ENCODE data around the gene SETBP1.

SETBP1 gene

DNA sequence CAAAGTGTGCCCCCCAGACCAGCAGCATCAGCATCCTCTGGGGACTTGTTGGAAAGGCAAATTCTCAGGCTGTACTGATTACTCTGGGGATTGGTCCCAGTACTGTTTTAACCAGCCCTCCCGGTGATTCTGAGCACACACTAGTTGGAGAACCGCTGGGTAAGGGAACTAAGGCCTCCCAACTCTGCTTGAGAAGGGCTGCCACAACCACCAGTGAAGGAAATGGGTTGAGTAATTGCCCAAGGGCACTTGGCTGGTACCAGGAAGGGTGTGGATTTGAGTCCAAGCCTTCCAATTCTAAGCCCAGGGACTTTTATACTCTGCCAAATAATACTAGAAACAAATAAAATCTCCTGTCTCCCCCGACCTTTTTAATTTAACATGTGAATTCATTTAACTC is 219.9 kb downstream of the SETBP1 start:
- no peaks in the 10 kb centered on the region for H3K79me1 ChIP-seq (ENCODE audit: low read length)

DNA sequence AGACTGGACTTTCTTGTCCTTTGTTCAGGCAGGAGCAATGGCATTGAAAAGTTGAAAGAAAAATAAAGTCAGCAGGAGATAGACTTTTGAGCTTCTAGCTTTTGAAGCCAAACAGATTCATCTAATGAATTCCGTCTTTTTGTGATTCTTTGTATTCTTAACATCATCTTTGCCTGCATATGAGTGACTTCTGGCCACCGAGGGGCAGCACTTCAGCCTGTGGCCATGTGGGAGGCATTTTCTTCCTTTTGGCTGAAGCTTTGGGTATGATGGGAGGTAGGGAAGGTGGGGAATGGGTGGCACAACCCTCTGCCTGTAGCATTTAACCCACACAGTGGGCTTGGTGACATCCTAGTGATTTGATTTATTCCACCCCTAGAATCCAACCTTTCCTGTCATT is 220.6 kb downstream of the SETBP1 start:
- H3K79me2 ChIP-seq (ENCODE audit: control insufficient read depth, insufficient read depth, low read length, poor library complexity) = no peaks in the 10 kb centered on the region
- no peak overlapping the region for H3K4ac ChIP-seq (ENCODE audit: low read depth, low read length)
- DNase-seq = no peak
- H3K4me2 ChIP-seq (ENCODE audit: low read length) = no peak overlapping the region
- H4K91ac ChIP-seq (ENCODE audit: low read depth, low read length) = no peak overlapping the region
- H3K18ac ChIP-seq (ENCODE audit: low read length) = no peak overlapping the region
- no peak overlapping the region for H3K14ac ChIP-seq (ENCODE audit: low read length)
- H2BK5ac ChIP-seq (ENCODE audit: low read depth, low read length, poor library complexity) = no peak overlapping the region
- no peak overlapping the region for H3K9ac ChIP-seq (ENCODE audit: low read length)
- peaks cover 0 to 5% of the 10 kb centered on the region in 2 experiments for H3K4me1 ChIP-seq (ENCODE audit: control insufficient read depth in 1 of 2, insufficient read depth in 2 of 2, low read length in 2 of 2)
- H3K27ac ChIP-seq (ENCODE audit: low read depth, low read length) = no peak overlapping the region
- no peaks in the 10 kb centered on the region for H3K79me1 ChIP-seq (ENCODE audit: low read length)
- WGBS (ENCODE audit: extremely low coverage, insufficient coverage, insufficient read length) = no CpG with 5 or more reads among the region's 2 CpGs
- no peak overlapping the region for H3K23ac ChIP-seq (ENCODE audit: low read length)
- H3K9me3 ChIP-seq (ENCODE audit: insufficient read depth, low read depth, low read length) = no peaks in the 10 kb centered on the region
- no peak overlapping the region for H3K4me3 ChIP-seq (ENCODE audit: low read depth, low read length)
- H3K36me3 ChIP-seq (ENCODE audit: control insufficient read depth in 1 of 2, insufficient read depth in 2 of 2, low read length in 2 of 2) = no peaks in the 10 kb centered on the region
- H4K8ac ChIP-seq (ENCODE audit: low read depth, low read length) = no peak overlapping the region
- no peaks in the 10 kb centered on the region for H3K27me3 ChIP-seq (ENCODE audit: insufficient read depth, low read length)
- H4K12ac ChIP-seq (ENCODE audit: low read depth, low read length) = no peak overlapping the region
- H2BK12ac ChIP-seq (ENCODE audit: low read length) = no peak overlapping the region
- H2AK5ac ChIP-seq (ENCODE audit: low read length) = no peak overlapping the region
- no peak overlapping the region for H2BK120ac ChIP-seq (ENCODE audit: insufficient read depth, low read length, poor library complexity)
- H2AFZ ChIP-seq (ENCODE audit: insufficient read depth, low read length, poor library complexity) = no peak overlapping the region

More for the DNA sequence above, 219.9 kb downstream of the SETBP1 start:
- Histone ChIP-seq H3K18ac (ENCODE audit: low read length) (no peak overlapping the region), H4K91ac (ENCODE audit: low read depth, low read length) (peak overlapping the region; percentile 5), H2BK12ac (ENCODE audit: low read length) (no peak overlapping the region), H3K4me3 (ENCODE audit: low read depth, low read length) (no peak overlapping the region), H3K14ac (ENCODE audit: low read length) (no peak overlapping the region), H2BK5ac (ENCODE audit: low read depth, low read length, poor library complexity) (no peak overlapping the region), H3K79me2 (ENCODE audit: control insufficient read depth, insufficient read depth, low read length, poor library complexity) (no peaks in the 10 kb centered on the region), H3K27me3 (ENCODE audit: insufficient read depth, low read length) (no peaks in the 10 kb centered on the region), H4K8ac (ENCODE audit: low read depth, low read length) (peak overlapping the region; percentile 47), H3K27ac (ENCODE audit: low read depth, low read length) (no peak overlapping the region), H2BK120ac (ENCODE audit: insufficient read depth, low read length, poor library complexity) (peak overlapping the region; percentile 33), H3K9me3 (ENCODE audit: insufficient read depth, low read depth, low read length) (no peaks in the 10 kb centered on the region), H3K23ac (ENCODE audit: low read length) (no peak overlapping the region), H2AFZ (ENCODE audit: insufficient read depth, low read length, poor library complexity) (no peak overlapping the region), H3K36me3 (ENCODE audit: control insufficient read depth in 1 of 2, insufficient read depth in 2 of 2, low read length in 2 of 2) (no peaks in the 10 kb centered on the region), H3K9ac (ENCODE audit: low read length) (no peak overlapping the region), H3K4ac (ENCODE audit: low read depth, low read length) (no peak overlapping the region), H3K4me2 (ENCODE audit: low read length) (no peak overlapping the region), H2AK5ac (ENCODE audit: low read length) (no peak overlapping the region), H3K4me1 (ENCODE audit: control insufficient read depth in 1 of 2, insufficient read depth in 2 of 2, low read length in 2 of 2) (peaks cover 0 to 5% of the 10 kb centered on the region in 2 experiments), H4K12ac (ENCODE audit: low read depth, low read length) (peak overlapping the region; percentile 7)
- no peak for DNase-seq
- no CpG with 5 or more reads among the region's 3 CpGs for WGBS (ENCODE audit: extremely low coverage, insufficient coverage, insufficient read length)

DNA sequence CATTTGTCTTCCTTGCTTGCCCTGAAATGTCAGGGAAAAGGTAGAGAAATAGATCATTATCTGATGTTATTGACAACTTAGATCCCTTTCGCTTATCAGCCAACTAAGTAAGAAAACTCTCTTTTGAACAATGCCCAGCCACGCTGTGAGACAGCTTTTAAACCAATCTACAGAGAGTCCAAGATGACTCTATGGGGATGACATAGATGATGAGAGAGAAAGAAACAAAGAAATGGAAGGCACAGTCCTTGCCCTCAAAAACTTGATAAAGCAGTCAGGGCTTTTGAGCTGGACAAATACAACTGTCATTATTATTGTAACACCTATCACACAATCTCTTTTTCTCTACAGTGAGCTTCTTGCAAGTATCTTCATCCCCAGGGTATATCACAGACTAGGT is 222.6 kb downstream of the SETBP1 start:
- H3K79me2 ChIP-seq (ENCODE audit: control insufficient read depth, insufficient read depth, low read length, poor library complexity) = no peaks in the 10 kb centered on the region
- H2AK5ac ChIP-seq (ENCODE audit: low read length) = no peak overlapping the region
- H3K4me2 ChIP-seq (ENCODE audit: low read length) = no peak overlapping the region
- no peak overlapping the region for H3K9ac ChIP-seq (ENCODE audit: low read length)
- no peak overlapping the region for H4K8ac ChIP-seq (ENCODE audit: low read depth, low read length)
- no peaks in the 10 kb centered on the region for H3K79me1 ChIP-seq (ENCODE audit: low read length)
- no peak overlapping the region for H2BK12ac ChIP-seq (ENCODE audit: low read length)
- H3K18ac ChIP-seq (ENCODE audit: low read length) = no peak overlapping the region
- no peaks in the 10 kb centered on the region for H3K9me3 ChIP-seq (ENCODE audit: insufficient read depth, low read depth, low read length)
- WGBS (ENCODE audit: extremely low coverage, insufficient coverage, insufficient read length) = no CpG with 5 or more reads among the region's 2 CpGs
- no peak overlapping the region for H3K4ac ChIP-seq (ENCODE audit: low read depth, low read length)
- H2BK5ac ChIP-seq (ENCODE audit: low read depth, low read length, poor library complexity) = no peak overlapping the region
- no peak overlapping the region for H2AFZ ChIP-seq (ENCODE audit: insufficient read depth, low read length, poor library complexity)
- H4K12ac ChIP-seq (ENCODE audit: low read depth, low read length) = no peak overlapping the region
- no peaks in the 10 kb centered on the region for H3K36me3 ChIP-seq (ENCODE audit: control insufficient read depth in 1 of 2, insufficient read depth in 2 of 2, low read length in 2 of 2)
- no peak overlapping the region for H3K14ac ChIP-seq (ENCODE audit: low read length)
- peaks cover 0 to 2% of the 10 kb centered on the region in 2 experiments for H3K4me1 ChIP-seq (ENCODE audit: control insufficient read depth in 1 of 2, insufficient read depth in 2 of 2, low read length in 2 of 2)
- H4K91ac ChIP-seq (ENCODE audit: low read depth, low read length) = no peak overlapping the region
- H3K23ac ChIP-seq (ENCODE audit: low read length) = no peak overlapping the region
- H3K4me3 ChIP-seq (ENCODE audit: low read depth, low read length) = no peak overlapping the region
- no peak overlapping the region for H2BK120ac ChIP-seq (ENCODE audit: insufficient read depth, low read length, poor library complexity)
- DNase-seq = no peak
- no peak overlapping the region for H3K27ac ChIP-seq (ENCODE audit: low read depth, low read length)
- no peaks in the 10 kb centered on the region for H3K27me3 ChIP-seq (ENCODE audit: insufficient read depth, low read length)

DNA sequence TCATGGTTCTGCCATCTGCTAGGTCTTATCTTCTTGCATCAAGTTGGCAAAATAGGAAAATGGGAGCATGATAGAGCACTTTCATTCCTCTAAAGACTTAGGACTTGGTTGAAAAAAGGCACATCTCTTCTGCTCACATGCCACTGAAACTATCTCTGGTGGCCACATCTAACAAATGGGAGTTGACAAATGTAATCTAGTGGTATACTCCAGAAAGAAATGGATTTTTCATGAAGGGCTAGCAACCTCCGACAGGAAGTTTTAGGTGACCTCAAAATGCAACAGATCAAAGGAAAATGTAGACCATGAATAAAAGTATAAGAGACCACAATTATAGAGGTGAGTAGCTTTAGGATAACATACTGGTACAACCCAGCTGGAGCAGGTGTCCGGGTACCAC is 224.1 kb downstream of the SETBP1 start:
- no CpG with 5 or more reads among the region's 2 CpGs for WGBS (ENCODE audit: extremely low coverage, insufficient coverage, insufficient read length)

More for the DNA sequence above, 224.1 kb downstream of the SETBP1 start:
- H2AK5ac ChIP-seq (ENCODE audit: low read length) = no peak overlapping the region
- no peak for DNase-seq
- no peak overlapping the region for H4K8ac ChIP-seq (ENCODE audit: low read depth, low read length)
- no peak overlapping the region for H2BK120ac ChIP-seq (ENCODE audit: insufficient read depth, low read length, poor library complexity)
- no peak overlapping the region for H3K23ac ChIP-seq (ENCODE audit: low read length)
- H3K9ac ChIP-seq (ENCODE audit: low read length) = no peak overlapping the region
- H3K4me1 ChIP-seq (ENCODE audit: control insufficient read depth in 1 of 2, insufficient read depth in 2 of 2, low read length in 2 of 2) = peaks cover 0 to 2% of the 10 kb centered on the region in 2 experiments
- H2BK5ac ChIP-seq (ENCODE audit: low read depth, low read length, poor library complexity) = no peak overlapping the region
- H3K36me3 ChIP-seq (ENCODE audit: control insufficient read depth in 1 of 2, insufficient read depth in 2 of 2, low read length in 2 of 2) = no peaks in the 10 kb centered on the region
- no peaks in the 10 kb centered on the region for H3K79me2 ChIP-seq (ENCODE audit: control insufficient read depth, insufficient read depth, low read length, poor library complexity)
- no peak overlapping the region for H2AFZ ChIP-seq (ENCODE audit: insufficient read depth, low read length, poor library complexity)
- H3K27ac ChIP-seq (ENCODE audit: low read depth, low read length) = no peak overlapping the region
- no peak overlapping the region for H3K18ac ChIP-seq (ENCODE audit: low read length)
- H2BK12ac ChIP-seq (ENCODE audit: low read length) = no peak overlapping the region
- H3K4me2 ChIP-seq (ENCODE audit: low read length) = no peak overlapping the region
- no peak overlapping the region for H3K4ac ChIP-seq (ENCODE audit: low read depth, low read length)
- no peaks in the 10 kb centered on the region for H3K9me3 ChIP-seq (ENCODE audit: insufficient read depth, low read depth, low read length)
- H3K4me3 ChIP-seq (ENCODE audit: low read depth, low read length) = no peak overlapping the region
- H4K91ac ChIP-seq (ENCODE audit: low read depth, low read length) = no peak overlapping the region
- H4K12ac ChIP-seq (ENCODE audit: low read depth, low read length) = no peak overlapping the region
- no peaks in the 10 kb centered on the region for H3K27me3 ChIP-seq (ENCODE audit: insufficient read depth, low read length)
- no peaks in the 10 kb centered on the region for H3K79me1 ChIP-seq (ENCODE audit: low read length)
- H3K14ac ChIP-seq (ENCODE audit: low read length) = no peak overlapping the region
